Activated CD4-positive, alpha-beta T cell treated with anti-CD3 and anti-CD28 coated beads, Interleukin-2, amount 50 U/mL, for 16 hours (primary cell): ENCODE measurements around the gene CCDC106.

ENCODE experiments used
- DNase-seq: peaks from one replicate; pipeline ENCODE4 v3.0.0-alpha.2; 2020

Gene CCDC106

GRCh38 chr19:55614711-55615542 lies 33.1 kb upstream of the CCDC106 start:
- no peak for DNase-seq

- no peak for DNase-seq
Observed at GRCh38 chr19:55615543-55616394, 32.2 kb upstream of the CCDC106 start.

- DNase-seq, result no peak
Observed at GRCh38 chr19:55616395-55616875, 31.6 kb upstream of the CCDC106 start.

GRCh38 chr19:55617426-55617825 lies 30.6 kb upstream of the CCDC106 start:
- no peak for DNase-seq

- no peak for DNase-seq
Observed at GRCh38 chr19:55618426-55618825, 29.6 kb upstream of the CCDC106 start.

- no peak for DNase-seq
Observed at GRCh38 chr19:55619286-55619685, 28.7 kb upstream of the CCDC106 start.

GRCh38 chr19:55620410-55621204 lies 27.4 kb upstream of the CCDC106 start:
- peak; percentile 18 for DNase-seq

- DNase-seq, result no peak
Observed at GRCh38 chr19:55621205-55621672, 26.8 kb upstream of the CCDC106 start.

- no peak for DNase-seq
Observed at GRCh38 chr19:55621673-55622231, 26.3 kb upstream of the CCDC106 start.

GRCh38 chr19:55622242-55622969 lies 25.6 kb upstream of the CCDC106 start:
- DNase-seq, result no peak

- no peak for DNase-seq
Observed at GRCh38 chr19:55623130-55623529, 24.9 kb upstream of the CCDC106 start.

GRCh38 chr19:55623561-55623960 lies 24.5 kb upstream of the CCDC106 start:
- DNase-seq, result no peak

- peak; percentile 94 for DNase-seq
Observed at GRCh38 chr19:55624109-55625003, 23.7 kb upstream of the CCDC106 start, which contains the start of gene ZNF784. Gene ZNF784, minus strand, starts transcription at chr19:55624566. Its CDS starts 5 bp downstream, at chr19:55624561.

- no peak for DNase-seq
Observed at GRCh38 chr19:55625004-55625326, 23.0 kb upstream of the CCDC106 start.

GRCh38 chr19:55626350-55626749 lies 21.7 kb upstream of the CCDC106 start:
- peak; percentile 92 for DNase-seq

GRCh38 chr19:55632463-55632834 lies 15.6 kb upstream of the CCDC106 start:
- DNase-seq, result peak; percentile 93

GRCh38 chr19:55633861-55634260 lies 14.2 kb upstream of the CCDC106 start:
- no peak for DNase-seq

- DNase-seq, result no peak
Observed at GRCh38 chr19:55635334-55635717, 12.7 kb upstream of the CCDC106 start.

- no peak for DNase-seq
Observed at GRCh38 chr19:55635856-55636440, 12.1 kb upstream of the CCDC106 start.

- DNase-seq, result no peak
Observed at GRCh38 chr19:55636723-55637122, 11.3 kb upstream of the CCDC106 start.
